Caco-2 (cell line): Measurements from ENCODE around the gene PPIH. TPM values are rescaled to one million over a fixed set of nuclear protein-coding genes. Genes with fewer than 3 reads are reported as not detected.

Source experiments
- BruUV-seq: library from RNA; stranded (reverse); fragments of 400-500 nt; replicated peaks from 2 replicates; lab custom pipeline; 2021; lab: Mats Ljungman, UMichigan
- CTCF ChIA-PET: fragments of 300-600 bp; sonication (Branson Sonifier 250); formaldehyde crosslinking; loops from one replicate; lab custom pipeline; 2022; ENCODE audit warnings: antibody characterized with exemption; lab: Charles Lee
- POLR2A ChIA-PET: fragments of 300-600 bp; sonication (Branson Sonifier 250); formaldehyde crosslinking; loops from one replicate; lab custom pipeline; 2022; ENCODE audit warnings: antibody characterized with exemption; lab: Charles Lee
- DNase-seq, 2 experiments: peaks; one replicate each; pipeline versions ENCODE4 v3.0.0 to v3.0.0-alpha.2; 2020 to 2022
- H3K27me3 ChIP-seq: replicated peaks from 2 replicates; pipeline ENCODE4 v1.6.0; 2011; ENCODE audit warnings: low read length; ENCODE audit not compliant: control insufficient read depth, insufficient read depth
- H3K36me3 ChIP-seq: 2 replicates; pipeline ENCODE4 v1.5.1; 2011; ENCODE audit warnings: low read length; ENCODE audit not compliant: control insufficient read depth, insufficient read depth
- H3K4me1 ChIP-seq: fragments of 250-450 bp; sonication (Bioruptor Pico); 2 replicates; pipeline ENCODE4 v1.5.1; 2020; ENCODE audit warnings: mild to moderate bottlenecking
- H3K4me3 ChIP-seq: 2 replicates; pipeline ENCODE4 v1.5.1; 2011; ENCODE audit warnings: low read depth, mild to moderate bottlenecking, control low read depth, low read length
- H3K9me3 ChIP-seq: fragments of 250-450 bp; sonication (Bioruptor Pico); 2 replicates; pipeline ENCODE4 v1.5.1; 2020; ENCODE audit warnings: mild to moderate bottlenecking, moderate library complexity
- H3K27ac Mint-ChIP-seq: one replicate; pipeline ENCODE4 v1.8.0; 2022; ENCODE audit warnings: mixed read lengths; ENCODE audit not compliant: unreplicated experiment
- H3K27me3 Mint-ChIP-seq: one replicate; pipeline ENCODE4 v1.8.0; 2022; ENCODE audit warnings: mixed read lengths; ENCODE audit not compliant: insufficient read depth, unreplicated experiment
- H3K36me3 Mint-ChIP-seq: one replicate; pipeline ENCODE4 v1.8.0; 2022; ENCODE audit warnings: mild to moderate bottlenecking, mixed read lengths; ENCODE audit not compliant: insufficient read depth, unreplicated experiment
- H3K4me1 Mint-ChIP-seq: one replicate; pipeline ENCODE4 v1.8.0; 2022; ENCODE audit warnings: low read depth, mixed read lengths; ENCODE audit not compliant: unreplicated experiment
- H3K4me3 Mint-ChIP-seq: one replicate; pipeline ENCODE4 v1.8.0; 2022; ENCODE audit warnings: mild to moderate bottlenecking, moderate library complexity, mixed read lengths; ENCODE audit not compliant: unreplicated experiment
- H3K9me3 Mint-ChIP-seq: one replicate; pipeline ENCODE4 v1.8.0; 2022; ENCODE audit warnings: mixed read lengths; ENCODE audit not compliant: unreplicated experiment
- intact Hi-C: fragments of 100-400 bp; cut with micrococcal nuclease; formaldehyde crosslinking; loops from one replicate; pipeline ENCODE4 v1.10.0; 2022; ENCODE audit not compliant: unreplicated experiment
- total RNA-seq: library from RNA; stranded (reverse); gene quantifications from 2 replicates; pipeline ENCODE4 v1.2.3, GENCODE V29; 2022
- TF ChIP-seq, protein P1 (sequence below), 2 experiments: fragments of 200-600 bp in 1 of 2; IDR thresholded peaks; 1 replicate in 1 of 2; 2 replicates in 1 of 2; pipeline versions ENCODE4 v1.5.1 to v1.8.0; 2011 to 2022; ENCODE audit warnings: antibody characterized with exemption in 1 of 2, control low read depth in 1 of 2, inconsistent platforms in 1 of 2, low read depth in 1 of 2, low read length in 1 of 2, mild to moderate bottlenecking in 1 of 2, moderate library complexity in 1 of 2; ENCODE audit not compliant: insufficient read depth in 1 of 2, severe bottlenecking in 1 of 2, unreplicated experiment in 1 of 2

The PPIH gene
- total RNA-seq, 1 experiment from 2014 or later = 54.7 TPM

DNA sequence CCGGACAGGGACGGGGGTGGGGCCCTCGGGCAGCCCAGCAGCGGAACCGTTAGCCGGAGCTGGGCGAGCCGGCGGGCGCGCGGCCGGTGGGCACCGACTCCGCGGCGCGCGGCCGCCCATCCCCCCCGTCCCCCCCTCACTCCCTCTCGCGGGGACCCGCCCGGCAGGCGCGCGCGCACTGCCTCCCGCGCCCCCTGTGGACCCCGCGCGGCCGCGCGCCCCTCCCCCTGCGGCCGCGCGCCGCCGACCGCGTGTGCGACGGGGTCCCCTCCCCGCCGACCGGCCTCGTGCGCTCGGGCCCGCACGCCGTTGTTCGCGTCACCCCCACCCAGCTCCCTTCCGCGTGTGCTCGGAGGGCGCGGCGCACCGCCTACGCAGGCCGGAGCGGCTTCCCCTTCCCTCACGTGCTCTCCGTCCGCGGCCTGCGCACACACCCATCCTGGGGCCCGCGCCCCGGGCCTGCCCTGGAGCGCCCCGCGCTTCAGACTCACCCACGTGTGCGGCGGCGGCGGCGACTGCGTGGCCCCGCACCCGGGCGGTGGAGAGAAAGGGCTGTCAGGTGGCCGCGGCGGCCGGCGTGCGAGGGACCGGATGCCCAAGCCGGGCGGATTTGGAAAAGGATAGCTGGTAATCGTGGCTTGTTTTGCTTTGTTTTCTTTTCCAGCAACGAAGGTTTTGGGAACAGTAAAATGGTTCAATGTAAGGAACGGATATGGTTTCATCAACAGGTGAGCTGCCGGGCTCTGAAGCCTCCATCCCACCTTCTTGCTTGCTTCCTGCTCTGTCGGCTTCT lies 24.7 kb downstream of the PPIH start:
- Mint-ChIP-seq H3K4me1 (peaks cover 24% of the 10 kb centered on the region), H3K4me3 (peak overlapping the region; percentile 87), H3K9me3 (no peaks in the 10 kb centered on the region), H3K27me3 (no peaks in the 10 kb centered on the region), H3K27ac (peak overlapping the region; percentile 66), H3K36me3 (peaks cover 54% of the 10 kb centered on the region)
- H3K36me3 ChIP-seq = no peaks in the 10 kb centered on the region
- DNase-seq = peak; percentile 57 to 61
- H3K27me3 ChIP-seq = no peaks in the 10 kb centered on the region
- BruUV-seq = no TSS peak
- H3K9me3 ChIP-seq = no peaks in the 10 kb centered on the region
- peaks cover 27% of the 10 kb centered on the region for H3K4me1 ChIP-seq
- peak overlapping the region; percentile 66 for H3K4me3 ChIP-seq
- TF ChIP-seq, protein P1, sequence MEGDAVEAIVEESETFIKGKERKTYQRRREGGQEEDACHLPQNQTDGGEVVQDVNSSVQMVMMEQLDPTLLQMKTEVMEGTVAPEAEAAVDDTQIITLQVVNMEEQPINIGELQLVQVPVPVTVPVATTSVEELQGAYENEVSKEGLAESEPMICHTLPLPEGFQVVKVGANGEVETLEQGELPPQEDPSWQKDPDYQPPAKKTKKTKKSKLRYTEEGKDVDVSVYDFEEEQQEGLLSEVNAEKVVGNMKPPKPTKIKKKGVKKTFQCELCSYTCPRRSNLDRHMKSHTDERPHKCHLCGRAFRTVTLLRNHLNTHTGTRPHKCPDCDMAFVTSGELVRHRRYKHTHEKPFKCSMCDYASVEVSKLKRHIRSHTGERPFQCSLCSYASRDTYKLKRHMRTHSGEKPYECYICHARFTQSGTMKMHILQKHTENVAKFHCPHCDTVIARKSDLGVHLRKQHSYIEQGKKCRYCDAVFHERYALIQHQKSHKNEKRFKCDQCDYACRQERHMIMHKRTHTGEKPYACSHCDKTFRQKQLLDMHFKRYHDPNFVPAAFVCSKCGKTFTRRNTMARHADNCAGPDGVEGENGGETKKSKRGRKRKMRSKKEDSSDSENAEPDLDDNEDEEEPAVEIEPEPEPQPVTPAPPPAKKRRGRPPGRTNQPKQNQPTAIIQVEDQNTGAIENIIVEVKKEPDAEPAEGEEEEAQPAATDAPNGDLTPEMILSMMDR (IDR thresholded peaks at IDR 0.05; ENCODE audit: insufficient read depth in 1 of 2, low read depth in 1 of 2, low read length in 1 of 2, severe bottlenecking in 1 of 2, unreplicated experiment in 1 of 2) = no peak
- ChIA-PET CTCF (interaction anchor here (0.6 to 1.5 kb wide), 4 partner anchors 10 to 47 kb away, joined by 3 to 5 read pairs (median 4); partner anchors contain the start of gene PPIH), POLR2A (interaction anchor here (0.6 to 2.7 kb wide), 9 partner anchors 8 to 220 kb away, joined by 3 to 20 read pairs (median 6); partner anchors contain the start of genes C1orf50, CCDC30, P3H1 and PPIH)
- intact Hi-C loops = loop anchor here (1.0 kb wide), 1 partner anchor 25 kb away; the partner anchor contains the start of gene PPIH

DNA sequence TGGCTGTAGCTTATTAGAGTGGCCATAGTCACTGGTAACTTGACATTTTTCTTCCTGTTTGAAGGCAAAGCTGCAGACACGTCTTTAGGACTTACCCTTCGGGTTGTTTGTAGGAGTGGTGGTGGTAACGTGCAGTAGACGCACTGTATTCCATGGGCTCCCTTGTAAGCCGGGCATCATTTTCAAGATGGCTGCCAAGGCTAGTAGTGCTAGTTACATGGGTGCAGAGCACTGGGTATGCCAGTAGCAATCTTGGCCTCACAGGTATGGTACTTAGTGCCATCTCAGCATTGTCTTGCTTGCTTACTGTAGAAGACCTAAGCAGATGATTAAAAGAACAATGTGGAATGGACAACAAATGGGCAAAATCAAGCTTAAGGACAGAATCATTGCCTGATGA lies 25.9 kb downstream of the PPIH start:
- Histone ChIP-seq H3K27me3 (no peaks in the 10 kb centered on the region), H3K4me3 (peak overlapping the region; percentile 66), H3K4me1 (peaks cover 36% of the 10 kb centered on the region), H3K36me3 (no peaks in the 10 kb centered on the region), H3K9me3 (no peaks in the 10 kb centered on the region)
- Mint-ChIP-seq H3K4me3 (peak overlapping the region; percentile 87), H3K4me1 (peaks cover 28% of the 10 kb centered on the region), H3K27me3 (no peaks in the 10 kb centered on the region), H3K36me3 (peaks cover 55% of the 10 kb centered on the region), H3K27ac (no peak overlapping the region), H3K9me3 (no peaks in the 10 kb centered on the region)
- BruUV-seq = no TSS peak
- TF ChIP-seq, protein P1 (IDR thresholded peaks at IDR 0.05; ENCODE audit: insufficient read depth in 1 of 2, low read depth in 1 of 2, low read length in 1 of 2, severe bottlenecking in 1 of 2, unreplicated experiment in 1 of 2) = no peak
- DNase-seq = no peak
- intact Hi-C loops = no loop called here
- POLR2A ChIA-PET = interaction anchor here (0.7 kb wide), 1 partner anchor 22 kb away, joined by 3 read pairs; no protein-coding TSS in a partner anchor
- CTCF ChIA-PET = no interaction called here

DNA sequence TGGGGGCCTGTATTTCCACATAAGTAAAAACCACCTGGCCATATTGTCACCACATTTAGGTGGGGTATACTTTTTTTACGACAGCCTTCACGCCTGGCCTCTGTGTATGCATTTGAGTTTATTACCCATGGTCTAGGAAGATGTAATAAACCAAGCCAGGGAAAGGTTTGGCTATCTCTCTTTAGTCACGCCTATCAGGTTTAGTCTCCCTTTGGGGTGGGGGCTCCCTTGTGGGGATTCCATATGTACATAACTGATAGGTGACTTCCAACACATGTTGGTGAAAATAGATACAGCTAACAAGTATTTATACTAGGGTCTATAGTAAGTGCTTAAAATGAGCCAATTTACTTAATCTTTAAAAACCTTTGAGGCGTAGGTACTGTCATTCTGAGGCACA lies 28.2 kb downstream of the PPIH start:
- H3K4me3 Mint-ChIP-seq = no peak overlapping the region
- ChIA-PET CTCF (no interaction called here), POLR2A (no interaction called here)
- BruUV-seq = no TSS peak
- intact Hi-C loops = no loop called here
- no peaks in the 10 kb centered on the region for H3K27me3 Mint-ChIP-seq
- no peaks in the 10 kb centered on the region for H3K27me3 ChIP-seq
- no peaks in the 10 kb centered on the region for H3K9me3 Mint-ChIP-seq
- H3K36me3 Mint-ChIP-seq = peaks cover 55% of the 10 kb centered on the region
- H3K9me3 ChIP-seq = no peaks in the 10 kb centered on the region
- TF ChIP-seq, protein P1 (IDR thresholded peaks at IDR 0.05; ENCODE audit: insufficient read depth in 1 of 2, low read depth in 1 of 2, low read length in 1 of 2, severe bottlenecking in 1 of 2, unreplicated experiment in 1 of 2) = no peak
- no peaks in the 10 kb centered on the region for H3K36me3 ChIP-seq
- peaks cover 44% of the 10 kb centered on the region for H3K4me1 ChIP-seq
- no peak for DNase-seq
- no peak overlapping the region for H3K27ac Mint-ChIP-seq
- H3K4me1 Mint-ChIP-seq = peaks cover 19% of the 10 kb centered on the region
- H3K4me3 ChIP-seq = no peak overlapping the region
